Jurkat, Clone E6-1 (cell line): ENCODE data around the gene TEN1.
"Not testable (repeated sequence)": the region's sequence is repeated elsewhere in the genome, so short reads cannot be mapped to it uniquely, and the experiment has no call there.

Experiments used
- DNase-seq: peaks from one replicate; pipeline ENCODE4 v3.0.0-alpha.2; 2011; ENCODE audit warnings: low read depth, low spot score
- H3K4me3 ChIP-seq: 2 replicates; pipeline ENCODE4 v1.5.1; 2011; ENCODE audit warnings: mild to moderate bottlenecking, low read length, control low read depth, moderate library complexity

Gene TEN1

DNA sequence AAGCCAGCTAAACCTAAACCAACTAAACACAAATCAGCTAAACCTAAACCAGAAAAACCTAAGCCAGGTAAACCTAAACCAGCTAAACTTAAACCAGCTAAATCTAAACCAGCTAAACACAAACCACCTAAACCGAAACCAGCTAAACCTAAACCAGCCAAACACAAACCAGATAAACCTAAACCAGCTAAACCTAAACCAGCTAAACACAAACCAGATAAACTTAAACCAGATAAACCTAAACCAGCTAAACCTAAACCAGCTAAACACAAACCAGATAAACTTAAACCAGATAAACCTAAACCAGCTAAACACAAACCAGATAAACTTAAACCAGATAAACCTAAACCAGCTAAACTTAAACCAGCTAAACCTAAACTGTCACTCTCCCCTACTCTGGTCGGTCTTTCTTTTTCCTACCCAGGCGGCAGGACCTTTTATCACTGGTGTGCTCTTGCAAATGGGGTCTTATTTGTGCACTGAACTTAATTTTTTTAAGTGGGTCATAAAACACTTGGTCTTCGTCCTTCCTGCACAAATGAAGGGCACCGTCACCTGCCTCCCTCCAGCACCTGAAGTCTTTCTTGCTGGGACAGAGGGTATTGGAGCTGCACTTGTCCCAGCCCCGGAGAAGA lies 40.9 kb downstream of the TEN1 start:
- DNase-seq, result no peak

DNA sequence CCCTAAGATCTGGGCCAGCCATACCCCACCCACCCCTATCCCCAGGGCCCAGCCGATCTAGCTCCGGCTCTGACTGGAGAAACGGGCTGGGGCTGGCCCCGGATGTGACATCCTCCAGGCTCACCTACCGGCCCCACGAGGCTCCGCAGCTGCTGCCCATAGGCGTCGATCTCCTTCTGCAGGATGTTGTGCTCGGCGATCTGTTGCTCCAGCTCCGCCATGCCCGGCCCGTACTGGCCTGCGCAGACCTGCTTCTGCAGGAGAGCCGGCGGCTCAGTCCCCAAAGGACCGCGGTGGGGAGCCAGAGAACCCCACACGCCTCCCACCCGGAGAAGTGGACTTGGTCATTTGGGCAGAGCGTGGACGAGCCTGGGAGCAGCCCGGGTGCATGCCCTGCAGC lies 43.2 kb downstream of the TEN1 start:
- DNase-seq, result no peak
- H3K4me3 ChIP-seq, result no peak overlapping the region

More for the DNA sequence above, 40.9 kb downstream of the TEN1 start:
- no peak overlapping the region for H3K4me3 ChIP-seq

GRCh38 chr17:76022973-76023899 lies 44.2 kb downstream of the TEN1 start:
- no peak overlapping the region for H3K4me3 ChIP-seq
- DNase-seq, result no peak

DNA sequence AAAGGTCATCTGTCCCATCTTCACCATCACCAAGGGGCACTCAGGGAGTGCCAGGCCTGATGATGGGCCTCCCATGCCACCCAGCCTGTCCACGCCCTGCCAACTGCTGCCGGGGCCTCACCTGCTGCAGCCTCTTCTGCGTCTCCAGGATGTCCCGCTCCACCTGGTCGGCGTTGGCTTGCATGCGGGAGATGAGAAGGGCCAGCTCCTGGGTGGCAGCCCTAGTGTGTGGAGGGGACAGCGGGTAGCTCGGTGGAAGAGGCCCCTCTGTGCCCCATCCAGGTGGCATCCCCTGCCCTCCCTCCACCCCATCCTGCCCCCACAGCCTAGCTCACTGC lies 44.8 kb downstream of the TEN1 start:
- no peak overlapping the region for H3K4me3 ChIP-seq
- DNase-seq, result no peak

DNA sequence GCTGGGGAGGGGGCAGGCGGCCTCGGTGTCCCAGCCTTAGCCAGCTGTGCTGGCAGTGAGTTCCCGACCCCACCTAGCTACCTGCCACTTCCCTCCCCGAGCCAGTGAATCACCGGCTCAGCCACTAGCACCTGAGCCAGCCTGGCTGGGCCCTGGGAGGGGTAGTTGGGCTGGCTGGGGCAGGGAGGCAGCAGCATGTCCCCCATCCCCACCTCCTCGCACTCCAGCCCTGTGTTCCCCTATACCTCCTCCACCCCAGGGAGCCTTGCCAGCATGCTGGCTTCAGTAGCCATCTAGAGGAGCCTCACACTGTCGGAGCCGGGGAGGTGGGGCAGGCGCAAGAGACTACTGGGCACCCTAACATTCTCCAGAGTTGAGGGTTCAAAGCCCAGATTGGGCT lies 45.3 kb downstream of the TEN1 start:
- no peak overlapping the region for H3K4me3 ChIP-seq
- DNase-seq, result no peak

GRCh38 chr17:76025294-76025693 lies 46.3 kb downstream of the TEN1 start:
- DNase-seq, result no peak
- no peak overlapping the region for H3K4me3 ChIP-seq

- DNase-seq, result no peak
- no peak overlapping the region for H3K4me3 ChIP-seq
These were observed 47.7 kb downstream of the TEN1 start for GRCh38 chr17:76026714-76027158.

- H3K4me3 ChIP-seq, result no peak within 1 kb of the TSS
- no peak for DNase-seq
These were observed 48.3 kb downstream of the TEN1 start, which contains the start of gene EVPL for GRCh38 chr17:76027159-76027839. Gene EVPL, minus strand, starts transcription at chr17:76027306. Its CDS starts 108 bp downstream, at chr17:76027198.

- no peak for DNase-seq
- no peak overlapping the region for H3K4me3 ChIP-seq
These were observed 53.2 kb downstream of the TEN1 start for GRCh38 chr17:76032073-76032779.

DNA sequence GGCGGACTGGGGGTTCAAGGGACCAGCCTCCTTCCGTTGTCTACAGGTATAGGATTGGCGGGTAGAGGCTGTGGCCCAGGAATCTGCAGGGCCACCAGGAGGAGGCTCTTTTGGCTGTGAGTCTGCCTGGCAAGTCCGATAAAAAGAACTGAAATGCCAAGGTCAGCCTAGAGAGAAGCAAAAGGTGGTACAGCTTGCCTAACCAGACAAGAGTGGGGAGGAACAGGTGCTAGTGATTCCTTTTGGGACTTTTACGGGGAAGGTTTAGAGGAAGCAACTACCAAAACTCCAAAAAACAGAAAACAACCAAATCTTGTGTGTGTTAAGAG lies 53.7 kb downstream of the TEN1 start:
- H3K4me3 ChIP-seq, result no peak overlapping the region
- DNase-seq, result no peak

DNA sequence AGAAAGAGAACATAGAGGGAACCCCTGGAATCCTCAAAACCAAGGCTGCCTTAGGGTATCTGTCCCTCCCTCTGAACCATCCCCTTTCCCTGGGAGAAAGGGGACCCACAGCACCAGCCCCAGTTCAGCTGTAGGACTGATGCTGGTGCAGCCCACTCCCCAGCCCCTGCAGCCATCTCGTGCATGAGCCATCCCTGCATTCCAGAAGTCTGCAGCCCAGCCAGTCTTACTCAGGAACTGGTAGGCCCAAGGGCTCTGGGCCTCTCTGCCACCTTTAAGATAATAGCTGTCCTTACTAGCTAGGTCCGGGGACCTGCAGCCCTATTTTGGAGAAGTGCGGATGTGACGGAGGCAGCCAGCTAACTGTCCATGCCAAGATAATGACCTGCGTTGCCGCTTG lies 54.1 kb downstream of the TEN1 start:
- no peak for DNase-seq
- no peak overlapping the region for H3K4me3 ChIP-seq

DNA sequence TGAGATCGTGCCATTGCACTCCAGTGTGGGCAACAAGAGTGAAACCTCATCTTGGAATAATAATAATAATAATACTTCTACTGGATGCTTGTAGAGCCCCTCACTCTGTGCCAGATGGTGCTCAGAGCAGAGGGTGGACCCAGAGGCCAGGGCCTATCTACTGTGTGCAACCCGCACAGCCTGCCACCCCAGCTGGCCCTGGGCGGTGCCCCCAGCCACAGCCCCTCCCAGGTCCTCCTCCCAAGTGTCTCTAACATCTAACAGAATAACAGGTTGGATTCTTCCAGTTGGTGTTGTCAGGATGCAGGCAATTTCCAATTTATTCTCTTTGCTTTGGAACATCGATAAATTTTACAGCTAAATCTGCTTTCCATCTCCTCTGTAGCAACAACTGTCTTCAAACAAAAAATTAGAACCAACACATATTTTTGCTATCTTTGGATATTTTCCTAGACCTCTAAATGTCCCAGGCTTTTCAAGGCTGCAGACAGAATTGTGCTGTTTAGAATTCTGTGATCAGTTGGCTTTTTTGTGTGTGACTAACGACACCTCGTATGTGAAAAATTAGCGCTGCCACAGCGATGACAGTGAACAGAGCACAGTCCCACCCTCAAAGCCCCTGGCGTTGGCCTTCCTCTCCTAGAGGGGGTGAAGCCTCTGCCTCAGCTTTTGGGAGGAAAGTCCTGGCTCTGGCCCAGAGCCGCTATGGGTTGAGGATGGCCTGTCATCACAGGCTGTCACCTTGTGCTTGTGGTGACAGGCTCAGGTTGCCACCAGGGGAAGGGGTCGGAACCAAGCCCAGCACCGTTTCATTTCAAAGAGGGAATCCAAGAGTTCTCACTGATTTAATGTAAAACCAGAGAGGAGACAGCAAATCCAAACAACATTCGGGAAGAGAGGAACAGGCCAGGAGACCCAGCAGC lies 55.6 kb downstream of the TEN1 start:
- no peak overlapping the region for H3K4me3 ChIP-seq
- no peak for DNase-seq

GRCh38 chr17:76036497-76037261 lies 57.6 kb downstream of the TEN1 start:
- DNase-seq, result no peak
- no peak overlapping the region for H3K4me3 ChIP-seq

DNA sequence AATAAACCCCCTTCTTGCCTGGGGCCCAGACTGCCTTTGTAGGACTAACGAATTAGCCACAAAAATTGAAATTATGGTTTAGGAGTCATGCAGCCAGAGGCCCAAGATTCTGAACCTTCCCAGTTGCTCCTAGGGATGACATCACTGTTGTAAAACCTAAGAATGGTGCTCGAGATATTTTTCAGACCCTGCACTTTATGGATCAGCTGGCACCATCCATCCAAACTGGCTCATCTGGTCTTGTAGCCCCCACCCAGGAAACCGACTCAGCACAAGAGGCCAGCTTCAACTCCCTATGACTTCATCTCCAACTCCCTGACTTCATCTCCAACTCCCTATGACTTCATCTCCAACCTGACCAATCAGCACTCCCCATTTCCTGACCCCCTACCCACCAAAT lies 59.0 kb downstream of the TEN1 start:
- peak overlapping the region; percentile 25 for H3K4me3 ChIP-seq
- peak; percentile 77 for DNase-seq

DNA sequence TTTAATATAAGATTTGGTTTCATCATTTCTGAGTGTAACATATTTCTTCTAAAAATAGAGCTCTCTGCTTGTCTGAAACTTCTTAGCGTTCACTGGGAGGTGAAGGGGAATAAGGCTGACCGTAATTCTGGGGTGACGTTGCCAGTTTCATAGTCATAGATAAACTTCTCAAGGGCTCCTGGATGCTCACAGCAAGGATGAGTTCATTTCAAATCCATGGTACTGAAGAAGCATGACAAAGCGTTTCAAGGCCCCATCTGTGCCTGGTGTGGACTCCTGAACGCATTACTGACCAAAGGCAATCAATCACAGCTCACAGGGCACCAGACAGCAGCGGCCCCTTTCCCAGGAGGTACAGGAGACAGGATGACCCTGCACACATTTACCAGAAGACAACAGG lies 60.1 kb downstream of the TEN1 start:
- DNase-seq, result no peak
- H3K4me3 ChIP-seq, result no peak overlapping the region

DNA sequence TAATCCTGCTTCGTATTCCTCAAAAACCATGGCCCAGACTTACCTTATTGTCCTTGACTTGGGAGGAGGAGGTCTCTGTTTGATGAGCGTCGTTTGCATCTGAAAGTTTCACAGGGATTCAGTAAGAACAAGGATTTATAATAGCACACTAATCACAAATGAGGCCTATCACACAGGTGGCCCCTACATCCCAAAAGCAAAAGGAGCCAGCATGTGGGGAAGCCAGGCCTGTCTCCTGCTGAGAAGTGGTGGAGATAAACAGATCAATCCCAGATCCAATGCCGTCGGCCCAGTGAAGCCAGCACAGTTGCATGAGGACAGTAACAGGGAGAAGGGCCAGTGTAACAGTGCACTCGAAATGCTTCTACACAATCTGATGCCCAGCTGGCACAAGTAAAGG lies 61.3 kb downstream of the TEN1 start:
- DNase-seq, result no peak
- no peak overlapping the region for H3K4me3 ChIP-seq

- DNase-seq, H3K4me3 ChIP-seq: not testable (repeated sequence)
These were observed 63.8 kb downstream of the TEN1 start for GRCh38 chr17:76042868-76043267.

GRCh38 chr17:76044475-76045007 lies 65.5 kb downstream of the TEN1 start:
- not testable (repeated sequence) for DNase-seq, H3K4me3 ChIP-seq
